ENCODE measurements around the gene POFUT2.
"Not testable (repeated sequence)": the region's sequence is repeated elsewhere in the genome, so short reads cannot be mapped to it uniquely, and the experiment has no call there.

Gene POFUT2

DNA sequence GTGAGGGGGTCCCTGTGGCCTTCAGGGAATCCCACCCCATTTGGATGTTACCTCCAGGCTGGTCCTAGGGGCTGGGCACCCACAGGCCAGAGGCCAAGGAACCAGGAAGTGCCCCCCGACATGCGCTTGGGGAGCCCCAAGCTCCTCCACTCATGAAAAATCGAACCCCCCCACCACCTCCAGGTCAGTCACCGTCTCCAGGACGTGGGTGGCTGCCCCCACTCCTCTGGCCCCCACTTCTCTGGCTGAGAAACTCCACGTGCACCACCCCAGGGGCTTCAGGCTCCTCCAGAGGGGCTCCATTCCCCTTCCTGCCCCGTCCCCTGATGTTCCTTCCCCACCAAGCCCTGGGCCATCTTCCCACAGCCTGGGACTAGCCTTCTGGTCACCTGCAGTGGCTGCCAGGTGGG is 30.5 kb upstream of the POFUT2 start:
- DNase-seq (ENCODE audit: insufficient read length) (no peak), FAIRE-seq (no peak)
- no peak for TF ChIP-seq POLR2AphosphoS5 (IDR thresholded peaks at IDR 0.05; ENCODE audit: low read depth, low read length)
- TF ChIP-seq POLR2A (IDR thresholded peaks at IDR 0.05; ENCODE audit: low read depth, low read length), result no peak
- TF ChIP-seq TAF1 (IDR thresholded peaks at IDR 0.05; ENCODE audit: borderline replicate concordance, low read depth, low read length), result no peak

DNA sequence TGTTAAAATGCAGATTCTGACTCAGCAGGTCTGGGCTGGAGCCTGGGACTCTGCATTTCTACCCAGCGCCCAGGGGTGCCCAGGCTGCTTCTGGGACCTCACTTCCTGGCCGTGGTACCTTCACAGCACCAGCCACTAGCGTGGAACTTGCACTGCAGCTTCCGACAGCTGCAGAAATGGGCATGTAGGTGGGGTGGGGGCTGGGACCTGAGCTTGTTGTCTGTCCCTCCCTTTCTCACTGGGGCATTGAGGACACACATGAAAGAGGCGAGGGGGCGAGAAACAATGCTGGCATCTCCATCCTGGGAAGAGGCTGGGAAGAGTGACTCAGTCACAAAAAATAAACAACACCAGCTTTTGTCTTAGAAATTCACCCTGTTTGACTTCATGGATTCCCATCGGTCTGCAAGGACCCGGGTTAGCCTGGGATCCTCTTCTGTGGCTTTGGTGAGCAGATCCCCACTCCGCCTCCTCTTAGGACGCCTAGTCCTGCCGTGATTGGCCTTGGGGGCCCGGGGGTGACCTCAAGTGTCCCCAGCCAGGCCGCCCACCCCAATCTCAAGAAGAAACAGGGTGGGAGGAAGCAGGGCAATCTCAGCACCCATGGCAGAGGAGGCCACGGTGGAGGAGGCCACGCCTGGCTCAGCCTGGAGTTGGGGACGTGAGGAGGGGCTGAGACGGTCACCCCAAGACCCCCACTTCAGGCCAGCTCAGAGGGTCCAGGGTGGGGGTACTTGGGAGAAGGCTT is 29.9 kb upstream of the POFUT2 start:
- DNase-seq (ENCODE audit: insufficient read length), result no peak

DNA sequence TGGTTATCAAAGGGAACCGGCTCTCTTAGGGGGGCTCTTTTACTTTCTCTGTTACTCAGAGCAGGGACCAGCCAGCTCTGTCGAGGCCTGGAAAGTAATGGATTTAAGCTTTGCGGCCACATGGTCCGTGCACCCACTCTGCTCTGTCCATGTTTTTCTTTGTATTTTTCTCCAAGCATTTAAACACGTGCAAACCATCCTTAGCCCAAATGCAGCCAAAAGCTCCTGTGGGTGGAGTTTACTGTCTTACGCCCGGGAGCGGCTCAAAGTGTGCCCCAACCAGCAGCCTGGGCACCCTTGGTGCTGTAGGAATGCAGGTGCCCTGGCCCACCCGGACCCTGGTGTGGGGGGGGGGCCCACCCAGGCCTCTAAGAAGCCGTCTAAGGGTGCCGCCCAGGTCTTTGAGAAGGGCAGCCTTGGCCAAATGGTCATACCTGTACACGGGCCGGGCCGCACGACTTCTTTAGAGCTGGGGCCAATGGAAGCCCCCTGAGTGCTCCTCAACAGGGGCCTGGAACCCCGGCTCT is 29.2 kb upstream of the POFUT2 start:
- TF ChIP-seq POLR2A (IDR thresholded peaks at IDR 0.05; ENCODE audit: low read depth, low read length) (no peak), TAF1 (IDR thresholded peaks at IDR 0.05; ENCODE audit: borderline replicate concordance, low read depth, low read length) (no peak), POLR2AphosphoS5 (IDR thresholded peaks at IDR 0.05; ENCODE audit: low read depth, low read length) (no peak)
- FAIRE-seq, result no peak
- DNase-seq (ENCODE audit: insufficient read length), result no peak

More for the DNA sequence above, 29.9 kb upstream of the POFUT2 start:
- TF ChIP-seq POLR2AphosphoS5 (IDR thresholded peaks at IDR 0.05; ENCODE audit: low read depth, low read length) (no peak), TAF1 (IDR thresholded peaks at IDR 0.05; ENCODE audit: borderline replicate concordance, low read depth, low read length) (no peak), POLR2A (IDR thresholded peaks at IDR 0.05; ENCODE audit: low read depth, low read length) (no peak)
- FAIRE-seq, result no peak

DNA sequence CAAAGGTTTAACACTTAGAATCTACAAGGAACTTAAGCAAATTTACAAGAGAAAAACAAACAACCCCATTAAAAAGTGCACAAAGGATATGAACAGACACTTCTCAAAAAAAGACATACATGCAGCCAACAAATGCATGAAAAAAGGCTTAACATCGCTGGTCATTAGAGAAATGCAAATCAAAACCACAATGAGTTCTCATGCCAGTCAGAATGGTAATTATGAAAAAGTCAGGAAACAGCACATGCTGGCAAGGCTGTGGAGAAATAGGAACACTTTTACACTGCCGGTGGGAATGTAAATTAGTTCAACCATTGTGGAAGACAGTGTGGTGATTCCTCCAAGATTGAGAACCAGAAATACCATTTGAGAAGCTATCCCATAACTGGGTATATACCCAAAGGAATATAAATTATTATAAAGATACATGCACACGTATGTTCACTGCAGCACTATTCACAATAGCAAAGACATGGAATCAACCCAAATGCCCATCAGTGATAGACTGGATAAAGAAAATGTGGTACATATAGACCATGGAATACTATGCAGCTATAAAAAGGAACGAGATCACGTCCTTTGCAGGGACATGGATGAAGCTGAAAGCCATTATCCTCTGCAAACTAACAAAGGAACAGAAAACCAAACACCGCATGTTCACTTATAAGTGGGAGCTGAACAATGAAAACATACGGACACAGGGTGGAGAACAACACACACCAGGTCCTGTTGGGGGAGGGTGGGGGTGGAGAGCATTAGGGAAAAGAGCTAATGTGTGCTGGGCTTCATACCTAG is 28.2 kb upstream of the POFUT2 start:
- not testable (repeated sequence) for FAIRE-seq; DNase-seq (ENCODE audit: insufficient read length)

DNA sequence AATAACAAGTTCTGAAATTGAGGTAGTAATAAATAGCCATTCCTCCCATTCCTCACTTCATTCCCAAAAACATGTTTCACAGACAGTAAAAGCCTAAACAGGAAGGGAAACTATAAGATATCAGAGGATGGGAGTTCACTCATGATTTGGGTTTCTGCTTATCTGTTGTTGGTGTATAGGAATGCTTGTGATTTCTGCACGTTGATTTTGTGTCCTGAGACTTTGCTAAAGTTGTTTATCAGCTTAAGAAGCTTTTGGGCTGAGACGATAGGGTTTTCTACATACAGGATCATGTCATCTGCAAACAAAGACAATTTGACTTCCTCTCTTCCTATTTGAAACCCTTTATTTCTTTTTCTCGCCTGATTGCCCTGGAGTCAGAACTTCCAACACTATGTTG is 26.0 kb upstream of the POFUT2 start:
- FAIRE-seq, result no peak
- no peak for DNase-seq (ENCODE audit: insufficient read length)
- TF ChIP-seq POLR2AphosphoS5 (IDR thresholded peaks at IDR 0.05; ENCODE audit: low read depth, low read length), result no peak
- no peak for TF ChIP-seq POLR2A (IDR thresholded peaks at IDR 0.05; ENCODE audit: low read depth, low read length)
- TF ChIP-seq TAF1 (IDR thresholded peaks at IDR 0.05; ENCODE audit: borderline replicate concordance, low read depth, low read length), result no peak

DNA sequence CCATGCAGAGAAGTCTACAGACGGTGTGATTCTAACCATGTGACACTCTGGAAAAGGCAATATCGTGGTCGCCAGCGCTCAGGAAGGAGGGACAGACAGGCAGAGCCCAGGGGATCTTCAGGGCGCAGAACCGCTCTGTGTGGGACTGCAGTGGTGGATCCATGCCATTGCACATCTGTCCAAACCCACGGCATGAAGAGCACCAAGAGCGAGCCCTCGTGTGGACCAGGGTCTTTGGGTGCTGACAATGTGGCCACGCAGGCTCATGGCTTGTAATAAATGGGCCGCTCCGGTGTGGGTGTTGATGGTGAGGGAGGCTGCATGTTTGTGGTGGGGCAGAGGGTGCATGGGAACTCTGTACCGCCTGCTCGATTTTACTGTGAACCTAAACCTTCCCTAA is 25.3 kb upstream of the POFUT2 start:
- no peak for FAIRE-seq
- no peak for DNase-seq (ENCODE audit: insufficient read length)
- TF ChIP-seq POLR2AphosphoS5 (IDR thresholded peaks at IDR 0.05; ENCODE audit: low read depth, low read length), result no peak
- TF ChIP-seq POLR2A (IDR thresholded peaks at IDR 0.05; ENCODE audit: low read depth, low read length), result no peak
- TF ChIP-seq TAF1 (IDR thresholded peaks at IDR 0.05; ENCODE audit: borderline replicate concordance, low read depth, low read length), result no peak

DNA sequence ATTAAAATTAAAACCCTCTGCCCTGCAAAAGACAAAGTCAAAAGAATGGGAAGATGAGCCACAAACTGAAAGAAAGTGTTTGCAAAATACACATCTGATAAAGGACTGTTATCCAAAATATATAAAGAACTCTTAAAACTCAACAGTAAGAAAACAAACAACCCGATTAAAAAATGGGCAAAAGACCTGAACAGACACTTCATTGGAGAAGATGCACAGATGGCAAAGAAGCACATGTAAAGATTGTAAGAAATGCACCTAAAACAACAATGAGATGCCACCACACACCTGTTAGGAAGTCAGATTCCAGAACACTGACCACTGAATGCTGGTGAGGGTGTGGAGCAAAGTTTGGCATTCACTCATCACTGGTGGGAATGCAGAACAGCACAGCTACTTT is 24.6 kb upstream of the POFUT2 start:
- TF ChIP-seq TAF1 (IDR thresholded peaks at IDR 0.05; ENCODE audit: borderline replicate concordance, low read depth, low read length) (no peak), POLR2A (IDR thresholded peaks at IDR 0.05; ENCODE audit: low read depth, low read length) (no peak), POLR2AphosphoS5 (IDR thresholded peaks at IDR 0.05; ENCODE audit: low read depth, low read length) (no peak)
- DNase-seq (ENCODE audit: insufficient read length) (no peak), FAIRE-seq (no peak)

DNA sequence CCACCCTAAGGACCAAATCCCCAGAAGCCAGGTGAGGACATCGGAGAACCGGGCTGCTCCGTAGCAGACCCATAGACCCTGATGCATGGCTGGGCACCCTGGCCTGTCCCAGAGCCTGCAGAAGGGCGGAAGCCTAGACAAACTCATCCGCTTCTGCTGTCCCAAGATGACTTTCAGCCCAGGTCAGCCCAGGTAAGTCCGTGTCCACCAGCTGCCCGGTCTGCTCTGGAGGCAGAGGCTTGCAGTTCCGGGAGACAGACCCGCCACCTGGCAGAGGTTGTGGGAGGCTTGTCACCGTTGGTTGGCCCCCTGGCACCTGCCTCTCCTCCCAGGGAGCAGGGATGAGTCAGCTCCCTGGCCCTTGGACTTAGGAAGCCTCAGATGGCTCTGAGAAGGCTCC is 22.8 kb upstream of the POFUT2 start:
- DNase-seq (ENCODE audit: insufficient read length) (no peak), FAIRE-seq (no peak)
- TF ChIP-seq POLR2AphosphoS5 (IDR thresholded peaks at IDR 0.05; ENCODE audit: low read depth, low read length), result no peak
- TF ChIP-seq TAF1 (IDR thresholded peaks at IDR 0.05; ENCODE audit: borderline replicate concordance, low read depth, low read length), result no peak
- TF ChIP-seq POLR2A (IDR thresholded peaks at IDR 0.05; ENCODE audit: low read depth, low read length), result no peak

DNA sequence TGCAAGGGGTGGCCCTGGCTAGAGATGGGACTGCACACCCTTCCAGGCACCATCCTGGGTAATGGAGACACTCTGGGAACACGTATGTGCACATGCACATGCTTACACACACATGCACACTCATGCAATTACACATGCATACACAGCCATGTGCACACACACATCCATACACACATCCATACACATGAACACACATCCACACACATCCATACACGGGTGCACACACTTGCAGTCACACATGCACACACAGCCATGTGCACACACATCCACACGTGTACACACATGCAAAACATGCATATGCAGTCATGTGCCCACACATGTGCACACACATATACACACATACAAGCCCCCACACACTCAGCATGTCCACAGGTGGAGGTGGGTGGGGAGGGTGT is 22.3 kb upstream of the POFUT2 start:
- FAIRE-seq, result no peak
- DNase-seq (ENCODE audit: insufficient read length), result no peak
- TF ChIP-seq TAF1 (IDR thresholded peaks at IDR 0.05; ENCODE audit: borderline replicate concordance, low read depth, low read length), result no peak
- no peak for TF ChIP-seq POLR2AphosphoS5 (IDR thresholded peaks at IDR 0.05; ENCODE audit: low read depth, low read length)
- no peak for TF ChIP-seq POLR2A (IDR thresholded peaks at IDR 0.05; ENCODE audit: low read depth, low read length)

DNA sequence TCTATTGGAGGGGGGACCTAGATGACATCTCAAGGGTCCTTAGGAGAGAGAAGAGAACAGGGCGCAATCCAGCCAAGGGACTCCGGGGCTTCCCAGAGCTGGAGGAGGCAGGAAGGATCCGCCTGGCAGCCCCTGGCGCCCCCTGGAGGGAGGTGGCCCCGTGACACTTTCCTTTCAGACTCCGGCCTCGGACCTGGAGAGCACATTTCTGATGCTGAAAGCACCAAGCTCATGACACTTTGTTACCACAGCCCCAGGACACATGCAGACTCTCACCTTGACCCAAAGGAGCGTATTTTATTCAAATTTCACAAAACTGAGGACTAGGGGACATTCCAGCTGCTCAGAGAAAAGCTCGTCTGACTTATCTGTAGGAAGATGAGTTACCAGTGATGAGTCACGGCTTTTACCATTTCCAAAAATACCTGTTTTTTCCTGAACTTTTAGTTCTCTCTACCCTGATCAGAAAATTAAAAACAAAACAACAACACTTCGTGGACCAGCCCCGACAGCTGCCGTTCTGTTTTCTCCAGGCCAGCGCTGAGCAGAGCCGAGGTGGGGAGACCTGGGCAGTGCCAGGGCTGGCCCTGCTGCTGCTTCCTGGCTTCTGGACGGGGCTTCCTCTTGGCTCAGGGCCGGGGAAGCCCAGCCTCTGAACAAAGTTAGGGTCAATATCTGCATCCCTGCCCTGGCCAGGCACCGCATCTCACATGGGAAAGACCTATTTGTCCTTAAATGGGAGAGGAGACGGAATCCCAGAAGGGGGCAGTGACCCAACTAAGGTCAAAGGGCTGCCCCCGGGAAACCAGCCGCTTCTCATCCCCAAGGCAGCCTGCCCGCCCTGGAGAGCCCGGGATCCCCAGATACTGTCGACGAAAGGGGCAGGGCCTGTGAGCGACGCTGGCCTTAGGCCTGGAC is 21.6 kb upstream of the POFUT2 start:
- TF ChIP-seq POLR2A (IDR thresholded peaks at IDR 0.05; ENCODE audit: low read depth, low read length), result no peak
- TF ChIP-seq TAF1 (IDR thresholded peaks at IDR 0.05; ENCODE audit: borderline replicate concordance, low read depth, low read length), result no peak
- no peak for TF ChIP-seq POLR2AphosphoS5 (IDR thresholded peaks at IDR 0.05; ENCODE audit: low read depth, low read length)
- no peak for DNase-seq (ENCODE audit: insufficient read length)
- no peak for FAIRE-seq
